HepG2 (cell line): ENCODE measurements around the gene NBEA. TPM values are rescaled to one million over a fixed set of nuclear protein-coding genes. Genes with fewer than 3 reads are reported as not detected.

Experiments
- ATAC-seq: fragments of 200-7000 bp; cut with Tn5 transposase; 3 replicates; pipeline ENCODE4 v1.9.1; 2020; ENCODE audit warnings: mild to moderate bottlenecking, moderate library complexity
- BruUV-seq: library from RNA; stranded (reverse); fragments of 400-500 nt; replicated peaks from 2 replicates; lab custom pipeline; 2021; lab: Mats Ljungman, UMichigan
- CTCF ChIA-PET: fragments of 300-600 bp; formaldehyde crosslinking; extraction: SDS; loops from one replicate; lab custom pipeline; 2021; ENCODE audit warnings: low total read pairs, inconsistent platforms, low intra/inter-chr PET ratio; lab: Yijun Ruan, JAX
- POLR2A ChIA-PET: fragments of 350-600 bp; sonication (Branson Sonifier 250); formaldehyde crosslinking; loops from one replicate; lab custom pipeline; 2020; ENCODE audit warnings: antibody characterized with exemption, inconsistent platforms; lab: Yijun Ruan, JAX
- DNase-seq: peaks from one replicate; pipeline ENCODE4 v3.0.0-alpha.2; 2015; ENCODE audit warnings: low spot score
- FAIRE-seq: peaks from 3 replicates; lab custom pipeline; 2011; peaks lifted over from hg19 to GRCh38; lab: Jason Lieb, UNC
- H2AFZ ChIP-seq: one replicate; pipeline ENCODE4 v1.6.1; 2011; ENCODE audit warnings: low read length, inconsistent platforms
- H3K27ac ChIP-seq: fragments of 300-600 bp; 3 replicates; pipeline ENCODE4 v1.8.0; 2011; ENCODE audit warnings: mixed run types, mild to moderate bottlenecking, mixed read lengths, low read length, inconsistent platforms; ENCODE audit not compliant: insufficient read depth; ENCODE audit errors: extremely low read length
- H3K27me3 ChIP-seq, 2 experiments: fragments of 200-600 bp in 1 of 2; 2 replicates in 1 of 2; 3 replicates in 1 of 2; pipeline versions ENCODE4 v1.6.0 to v1.8.0; 2011; ENCODE audit warnings: low read length in 2 of 2, mild to moderate bottlenecking in 2 of 2, moderate library complexity in 2 of 2, inconsistent platforms in 1 of 2; ENCODE audit not compliant: insufficient read depth in 2 of 2, control insufficient read depth in 1 of 2
- H3K36me3 ChIP-seq, 2 experiments: fragments of 200-600 bp in 1 of 2; replicated peaks in 1 of 2; 2 replicates in 1 of 2; 3 replicates in 1 of 2; pipeline versions ENCODE4 v1.5.1 to v1.8.0; 2011; ENCODE audit warnings: low read length in 2 of 2, inconsistent platforms in 1 of 2; ENCODE audit not compliant: insufficient read depth in 2 of 2, control insufficient read depth in 1 of 2
- H3K4me1 ChIP-seq: 2 replicates; pipeline ENCODE4 v1.5.1; 2012; ENCODE audit warnings: low read length, inconsistent platforms; ENCODE audit not compliant: insufficient read depth
- H3K4me2 ChIP-seq: 2 replicates; pipeline ENCODE4 v1.6.0; 2011; ENCODE audit warnings: low read depth, low read length, inconsistent platforms
- H3K4me3 ChIP-seq, 3 experiments: fragments of 200-600 bp in 1 of 3; sonication (generic), shearing (Covaris generic) in 1 of 3; replicated peaks in 1 of 3; 2 replicates each; pipeline ENCODE4 v1.5.1; 2011 to 2016; ENCODE audit warnings: low read length in 3 of 3, inconsistent platforms in 2 of 3, low read depth in 2 of 3, mild to moderate bottlenecking in 2 of 3, control low read depth in 1 of 3, mixed read lengths in 1 of 3; ENCODE audit not compliant: insufficient read depth in 1 of 3
- H3K79me2 ChIP-seq: one replicate; pipeline ENCODE4 v1.6.1; 2011; ENCODE audit warnings: low read length, inconsistent platforms; ENCODE audit not compliant: insufficient read depth
- H3K9ac ChIP-seq: 2 replicates; pipeline ENCODE4 v1.6.0; 2011; ENCODE audit warnings: mild to moderate bottlenecking, low read depth, low read length, inconsistent platforms; ENCODE audit not compliant: insufficient read depth
- H3K9me3 ChIP-seq: 2 replicates; pipeline ENCODE4 v1.5.1; 2012; ENCODE audit warnings: mild to moderate bottlenecking, low read length
- H4K20me1 ChIP-seq: 2 replicates; pipeline ENCODE4 v1.6.0; 2011; ENCODE audit warnings: inconsistent platforms, mild to moderate bottlenecking, low read length, moderate library complexity; ENCODE audit not compliant: insufficient read depth
- ATF1 ChIP-seq: IDR thresholded peaks from 2 replicates; pipeline ENCODE4 v1.6.1; 2016; ENCODE audit warnings: mild to moderate bottlenecking, control low read depth
- ATF3 ChIP-seq: sonication (generic); formaldehyde crosslinking; IDR thresholded peaks from 2 replicates; pipeline ENCODE4 v1.4.0; 2020; ENCODE audit warnings: missing genetic modification reagents
- EHMT2 ChIP-seq: fragments of 200-600 bp; sonication (generic); IDR thresholded peaks from 2 replicates; pipeline ENCODE4 v1.7.0; 2017; ENCODE audit warnings: antibody characterized with exemption, low read depth, low read length, borderline replicate concordance
- ETV5 ChIP-seq: IDR thresholded peaks from 2 replicates; pipeline ENCODE4 v1.6.1; 2018; ENCODE audit warnings: missing biosample characterization, missing genetic modification reagents, inconsistent platforms, borderline replicate concordance
- HOXA9 ChIP-seq: sonication (generic); formaldehyde crosslinking; IDR thresholded peaks from 2 replicates; pipeline ENCODE4 v1.8.1; 2022; ENCODE audit warnings: missing genetic modification reagents, mild to moderate bottlenecking, moderate library complexity, borderline replicate concordance
- HOXD1 ChIP-seq: sonication (generic); formaldehyde crosslinking; IDR thresholded peaks from 2 replicates; pipeline ENCODE4 v1.5.0; 2020; ENCODE audit warnings: missing genetic modification reagents
- IKZF1 ChIP-seq: fragments of 450-650 bp; IDR thresholded peaks from 2 replicates; pipeline ENCODE4 v1.7.1; 2016
- ISL2 ChIP-seq: sonication (generic); formaldehyde crosslinking; IDR thresholded peaks from 2 replicates; pipeline ENCODE4 v1.5.0; 2020; ENCODE audit warnings: missing genetic modification reagents
- JUND ChIP-seq: sonication (generic); formaldehyde crosslinking; IDR thresholded peaks from 2 replicates; pipeline ENCODE4 v1.8.0; 2022; ENCODE audit warnings: mild to moderate bottlenecking, missing genetic modification reagents
- KDM3A ChIP-seq: IDR thresholded peaks from 2 replicates; pipeline ENCODE4 v1.6.1; 2018; ENCODE audit warnings: low read depth, missing compliant biosample characterization
- MIXL1 ChIP-seq: IDR thresholded peaks from 2 replicates; pipeline ENCODE4 v1.6.1; 2016
- MXD3 ChIP-seq: IDR thresholded peaks from 2 replicates; pipeline ENCODE4 v1.6.1; 2016; ENCODE audit warnings: mild to moderate bottlenecking, missing biosample characterization, missing genetic modification reagents
- NFE2L1 ChIP-seq: sonication (generic); formaldehyde crosslinking; IDR thresholded peaks from 2 replicates; pipeline ENCODE4 v1.4.0; 2020; ENCODE audit warnings: missing genetic modification reagents, mild to moderate bottlenecking, borderline replicate concordance
- PRMT3 ChIP-seq: sonication (generic); formaldehyde crosslinking; IDR thresholded peaks from 2 replicates; pipeline ENCODE4 v1.8.1; 2022; ENCODE audit warnings: low read depth, mild to moderate bottlenecking, moderate library complexity, missing genetic modification reagents, borderline replicate concordance
- TARDBP ChIP-seq: sonication (generic); formaldehyde crosslinking; IDR thresholded peaks from 2 replicates; pipeline ENCODE4 v1.8.0; 2022; ENCODE audit warnings: mild to moderate bottlenecking, missing genetic modification reagents
- ZBTB7A ChIP-seq: sonication (generic); formaldehyde crosslinking; IDR thresholded peaks from 2 replicates; pipeline ENCODE4 v1.8.0; 2022; ENCODE audit warnings: mild to moderate bottlenecking, missing genetic modification reagents
- ZNF572 ChIP-seq: sonication (generic); formaldehyde crosslinking; IDR thresholded peaks from 2 replicates; pipeline ENCODE4 v1.5.1; 2020; ENCODE audit warnings: mild to moderate bottlenecking, missing genetic modification reagents
- ZNF746 ChIP-seq: sonication (generic); formaldehyde crosslinking; IDR thresholded peaks from 2 replicates; pipeline ENCODE4 v1.8.0; 2022; ENCODE audit warnings: mild to moderate bottlenecking, missing genetic modification reagents
- ZNF784 ChIP-seq: sonication (generic); formaldehyde crosslinking; IDR thresholded peaks from 2 replicates; pipeline ENCODE4 v1.5.1; 2020; ENCODE audit warnings: missing genetic modification reagents, mild to moderate bottlenecking, borderline replicate concordance
- WGBS: methylation state at CpG from one replicate; pipeline ENCODE4 v1.1.6; 2017; ENCODE audit warnings: low lambda C conversion rate; 5-methylcytosine and 5-hydroxymethylcytosine counted together
- in situ Hi-C: cut with HindIII; loops from 2 replicates; pipeline ENCODE4 v1.10.0; 2017; ENCODE audit warnings: low pct_unique_long_range_greater_than_20kb; ENCODE audit not compliant: extremely low pct_ligation_motif_present
- intact Hi-C: fragments of 100-400 bp; cut with micrococcal nuclease; formaldehyde crosslinking; loops from one replicate; pipeline ENCODE4 v1.10.0; 2022; ENCODE audit not compliant: unreplicated experiment
- polyA plus RNA-seq, 8 experiments: library from polyadenylated mRNA; depleted of rRNA in 3 of 8; stranded (reverse) in 7 of 8; unstranded in 1 of 8; fragments of >200 nt; fragmentation: Illumina TruSeq in 4 of 8; extraction: Trizol in 4 of 8; gene quantifications; 2 replicates each; pipeline versions ENCODE4 v1.2.1 to v1.2.3, GENCODE V29; 2011 to 2016; ENCODE audit warnings: low read depth in 4 of 8, missing spikeins in 1 of 8, mixed read lengths in 1 of 8; ENCODE audit not compliant: insufficient read depth in 1 of 8
- total RNA-seq, 5 experiments: library from RNA; depleted of rRNA; stranded (reverse); fragments of >200 nt; fragmentation: Illumina TruSeq; extraction: Trizol; gene quantifications; 2 replicates each; pipeline ENCODE4 v1.2.3, GENCODE V29; 2016; ENCODE audit warnings: low read depth in 1 of 5

The NBEA gene
- total and polyA plus RNA-seq, 2 of the 13 experiments (the other 11 are each of a cell fraction or from before 2014, with no cell fraction given), result 2.7 to 2.8 TPM

GRCh38 chr13:35598233-35598632 is 656.2 kb downstream of the NBEA start:
- in situ Hi-C loops (no loop called here), intact Hi-C loops (no loop called here)
- 9% methylated on average over 3 of the region's 3 CpGs for WGBS
- Histone ChIP-seq H3K4me3 (no peak overlapping the region), H3K27me3 (no peaks in the 10 kb centered on the region; a peak in 1 of 5 replicates), H2AFZ (no peak overlapping the region), H4K20me1 (no peaks in the 10 kb centered on the region), H3K9ac (no peak overlapping the region), H3K9me3 (no peaks in the 10 kb centered on the region), H3K36me3 (no peaks in the 10 kb centered on the region), H3K27ac (no peak overlapping the region), H3K79me2 (no peaks in the 10 kb centered on the region), H3K4me1 (no peaks in the 10 kb centered on the region), H3K4me2 (no peak overlapping the region)
- no peak for ATAC-seq
- TF ChIP-seq ATF3 (CRISPR knock-in tag), result no peak
- TF ChIP-seq HOXA9 (CRISPR knock-in tag), result no peak
- TF ChIP-seq ETV5, result no peak
- TF ChIP-seq ZNF572 (CRISPR knock-in tag), result no peak
- TF ChIP-seq ATF1 (CRISPR knock-in tag), result no peak
- TF ChIP-seq IKZF1, result no peak
- TF ChIP-seq JUND (CRISPR knock-in tag), result no peak
- no peak for TF ChIP-seq MXD3
- no peak for TF ChIP-seq ZNF746 (CRISPR knock-in tag)
- no peak for TF ChIP-seq ISL2 (CRISPR knock-in tag)
- TF ChIP-seq KDM3A (CRISPR knock-in tag), result no peak
- no peak for TF ChIP-seq NFE2L1 (CRISPR knock-in tag)
- TF ChIP-seq EHMT2, result no peak
- TF ChIP-seq ZNF784 (CRISPR knock-in tag), result no peak
- no peak for TF ChIP-seq PRMT3 (CRISPR knock-in tag)
- no peak for TF ChIP-seq MIXL1 (CRISPR knock-in tag)
- TF ChIP-seq TARDBP, result no peak
- no peak for TF ChIP-seq ZBTB7A (CRISPR knock-in tag)
- TF ChIP-seq HOXD1, result no peak
- ChIA-PET CTCF (no interaction called here), POLR2A (no interaction called here)
- no peak for FAIRE-seq
- BruUV-seq, result no TSS peak
- DNase-seq, result no peak
